Posterior cingulate gyrus (tissue), 11 donors: Measurements from ENCODE around the gene NOL4L.
A peak's percentile ranks its signal among the peaks of the same experiment; 100 is the strongest.

Experiments
- DNase-seq, 10 donors: peaks; one replicate each; pipeline versions ENCODE4 v3.0.0 to v3.0.0-alpha.2; 2020 to 2021; ENCODE audit warnings: mixed read lengths in 3 of 10
- intact Hi-C: fragments of 100-400 bp; cut with DNase I; formaldehyde crosslinking; loops from one replicate; pipeline ENCODE4 v1.15.1; 2023

The NOL4L gene

GRCh38 chr20:32445539-32446273 lies 139.4 kb downstream of the NOL4L start:
- DNase-seq: peak in 2 of 10 donors; percentile 73 to 90
- intact Hi-C loops: no loop called here

GRCh38 chr20:32444474-32445220 lies 140.5 kb downstream of the NOL4L start:
- intact Hi-C loops: no loop called here

DNA sequence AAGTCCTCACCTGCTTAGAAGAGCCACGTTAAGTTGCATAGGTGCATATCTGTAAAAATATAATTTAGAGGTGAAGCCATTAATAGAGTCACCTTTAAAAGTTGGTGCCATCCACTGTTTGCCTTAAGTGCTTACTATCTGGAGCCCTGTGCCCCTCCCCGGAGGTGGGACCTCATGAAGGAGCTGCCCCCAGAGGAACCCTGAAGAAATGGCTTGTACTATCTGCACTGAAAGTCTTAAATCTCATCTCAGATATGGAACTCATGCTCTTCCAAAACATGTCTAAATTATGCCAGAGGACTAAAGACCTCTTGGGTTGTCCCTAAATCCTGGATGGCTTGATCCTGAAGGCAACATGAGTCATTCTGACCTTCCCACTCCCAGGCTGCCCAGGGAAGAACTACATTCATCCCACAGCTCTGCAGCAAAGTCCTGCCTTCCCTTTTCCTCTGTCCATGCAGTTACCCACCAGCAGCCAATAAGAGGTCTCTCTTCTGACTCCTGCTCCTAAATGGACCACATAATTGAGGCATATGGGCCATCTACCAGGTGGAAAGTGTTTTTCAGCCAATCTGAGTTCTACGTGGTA lies 141.7 kb downstream of the NOL4L start:
- peak in 1 of 10 donors; percentile 41 for DNase-seq
- intact Hi-C loops: no loop called here

More at GRCh38 chr20:32444474-32445220, 140.5 kb downstream of the NOL4L start:
- DNase-seq: peak in 1 of 10 donors; percentile 20

GRCh38 chr20:32442630-32443373 lies 142.3 kb downstream of the NOL4L start:
- intact Hi-C loops: no loop called here
- DNase-seq: peak in 1 of 10 donors; percentile 2

GRCh38 chr20:32441638-32442037 lies 143.5 kb downstream of the NOL4L start:
- peak in 1 of 10 donors; percentile 45 for DNase-seq
- intact Hi-C loops: no loop called here

DNA sequence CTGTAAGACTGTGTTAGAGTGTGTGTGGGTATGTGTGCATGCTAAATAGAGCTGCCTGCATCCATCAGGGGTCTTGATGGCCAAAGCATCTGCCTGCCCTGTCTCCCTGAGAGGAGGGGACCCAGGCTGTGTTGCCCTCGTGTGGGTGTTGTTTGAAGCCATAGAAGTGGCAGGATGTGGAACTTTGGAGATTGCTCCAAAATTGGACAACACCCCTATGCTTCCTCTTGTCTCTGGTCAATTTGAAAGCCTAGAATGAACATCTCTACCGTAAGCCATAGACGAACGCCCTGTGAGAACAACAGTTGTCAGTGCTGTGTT lies 144.4 kb downstream of the NOL4L start:
- intact Hi-C loops: no loop called here
- DNase-seq: peak in 1 of 10 donors; percentile 46

DNA sequence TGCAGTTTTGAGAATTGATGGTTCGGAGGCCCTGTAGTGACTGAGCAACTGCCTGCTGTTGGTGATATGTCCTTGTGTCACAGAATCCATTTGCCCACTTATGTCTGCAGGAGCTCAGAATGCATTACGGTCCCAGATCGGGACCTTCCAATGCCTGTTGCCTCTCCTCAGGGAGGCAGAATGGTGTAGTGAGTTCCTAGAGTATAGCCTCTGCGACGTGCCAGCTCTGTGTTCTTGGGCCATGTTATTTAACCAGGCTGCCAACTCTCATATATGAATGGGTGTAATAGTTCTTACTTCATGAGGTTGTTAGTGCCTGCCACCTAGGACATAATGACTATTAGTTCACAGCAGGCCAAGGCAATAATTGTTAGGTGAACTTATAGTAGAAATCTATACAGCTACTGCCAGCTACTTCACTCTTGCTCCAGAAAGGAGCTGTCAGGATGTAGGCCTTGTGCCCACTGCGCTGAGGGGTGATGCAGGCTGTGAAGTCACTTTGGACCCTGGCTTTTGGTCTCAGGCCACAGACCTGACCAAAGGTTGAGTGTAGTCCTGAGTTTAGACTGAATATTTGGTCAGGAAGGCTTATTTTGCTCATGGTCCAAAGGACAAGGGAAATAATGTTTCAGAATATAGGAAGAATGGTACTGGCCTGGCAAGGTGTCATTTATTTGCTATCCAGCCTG lies 144.9 kb downstream of the NOL4L start:
- DNase-seq: peak in 1 of 10 donors; percentile 18

DNA sequence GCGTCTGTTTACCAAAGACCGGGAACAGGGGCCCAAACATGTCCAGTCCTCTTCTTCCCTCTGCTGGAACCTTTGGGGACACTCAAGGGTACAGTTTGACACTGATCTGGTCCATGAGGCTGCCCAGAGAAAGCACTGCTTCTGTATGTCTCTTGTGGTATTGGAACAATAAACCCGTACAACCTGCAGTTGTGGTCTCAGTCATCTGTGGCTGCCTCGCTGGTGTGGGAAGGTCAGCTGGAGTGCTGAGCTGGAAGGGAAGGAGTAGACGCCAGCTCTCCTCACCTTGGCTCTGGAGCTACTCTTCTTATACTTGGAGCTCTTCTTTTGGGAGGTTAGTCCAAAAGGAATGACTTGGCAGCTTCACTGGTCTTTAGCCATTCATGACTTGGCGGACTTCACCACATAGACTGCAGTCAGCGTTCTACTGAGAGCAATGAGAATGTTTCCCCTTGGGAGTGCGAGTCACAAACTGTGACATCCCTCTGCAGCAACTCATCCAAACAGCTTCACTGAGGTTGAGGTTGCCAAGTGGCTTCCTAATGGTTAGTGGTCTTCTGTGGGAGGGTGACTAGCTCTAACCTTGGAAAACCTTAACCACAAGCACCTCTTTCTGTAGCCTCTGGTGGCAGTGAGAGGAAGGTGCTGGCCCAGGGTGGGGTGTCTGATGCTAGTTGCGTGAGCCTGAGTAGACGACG lies 145.9 kb downstream of the NOL4L start:
- intact Hi-C loops: no loop called here
- DNase-seq: peak in 1 of 10 donors; percentile 84

More for the DNA sequence above, 144.9 kb downstream of the NOL4L start:
- intact Hi-C loops: no loop called here

DNA sequence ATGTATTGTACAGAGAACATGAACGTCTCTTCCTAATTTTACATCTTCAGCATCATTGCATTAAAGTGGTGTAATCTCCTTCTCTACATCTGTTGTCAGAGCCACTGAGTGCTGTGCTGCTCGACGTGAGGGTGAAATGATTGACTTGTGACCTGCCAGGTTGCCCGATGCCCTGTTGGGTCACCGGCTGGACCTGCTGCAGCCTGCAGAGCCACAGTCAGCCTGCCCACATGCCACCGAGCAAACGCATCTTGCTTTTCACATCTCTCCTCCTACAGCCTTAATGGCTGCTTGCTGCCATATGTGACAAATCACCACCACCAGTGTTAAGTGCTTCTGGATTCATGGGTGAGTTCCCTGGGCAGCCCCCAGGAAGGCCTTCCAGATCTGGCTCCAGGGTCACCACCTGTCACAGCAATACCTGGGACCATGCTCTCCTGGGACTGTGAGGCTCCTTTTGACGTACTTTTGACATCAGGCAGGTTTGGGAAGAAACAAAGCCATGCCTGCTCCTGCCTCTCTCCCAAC lies 146.7 kb downstream of the NOL4L start:
- intact Hi-C loops: no loop called here
- peak in 1 of 10 donors; percentile 57 for DNase-seq

GRCh38 chr20:32437391-32438074 lies 147.6 kb downstream of the NOL4L start:
- DNase-seq: peak in 1 of 10 donors; percentile 7
- intact Hi-C loops: no loop called here

DNA sequence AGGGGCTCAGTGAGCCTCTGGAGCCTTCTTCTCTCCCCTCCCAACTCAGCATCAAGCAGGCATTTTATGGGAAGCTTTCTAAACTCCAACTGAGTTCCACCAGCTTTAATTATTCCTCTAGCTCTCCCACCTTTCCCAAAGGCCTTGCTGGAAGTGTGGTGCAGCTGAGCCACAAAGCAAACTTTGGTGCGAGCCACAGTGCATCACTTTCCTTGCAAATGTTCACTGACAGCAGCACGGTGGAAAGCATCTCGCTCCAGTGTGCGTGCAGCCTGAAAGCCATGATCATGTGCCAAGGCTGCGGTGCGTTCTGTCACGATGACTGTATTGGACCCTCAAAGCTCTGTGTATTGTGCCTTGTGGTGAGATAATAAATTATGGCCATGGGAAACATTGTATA lies 148.2 kb downstream of the NOL4L start:
- intact Hi-C loops: no loop called here
- no peak for DNase-seq

- DNase-seq: no peak
- intact Hi-C loops: no loop called here
Measured at GRCh38 chr20:32436142-32436861, 148.8 kb downstream of the NOL4L start.

GRCh38 chr20:32435449-32436107 lies 149.6 kb downstream of the NOL4L start:
- intact Hi-C loops: no loop called here
- no peak for DNase-seq

GRCh38 chr20:32434434-32434833 lies 150.7 kb downstream of the NOL4L start:
- DNase-seq: peak in 1 of 10 donors; percentile 61
- intact Hi-C loops: no loop called here

- intact Hi-C loops: no loop called here
- no peak for DNase-seq
Measured at GRCh38 chr20:32433311-32434021, 151.7 kb downstream of the NOL4L start.

DNA sequence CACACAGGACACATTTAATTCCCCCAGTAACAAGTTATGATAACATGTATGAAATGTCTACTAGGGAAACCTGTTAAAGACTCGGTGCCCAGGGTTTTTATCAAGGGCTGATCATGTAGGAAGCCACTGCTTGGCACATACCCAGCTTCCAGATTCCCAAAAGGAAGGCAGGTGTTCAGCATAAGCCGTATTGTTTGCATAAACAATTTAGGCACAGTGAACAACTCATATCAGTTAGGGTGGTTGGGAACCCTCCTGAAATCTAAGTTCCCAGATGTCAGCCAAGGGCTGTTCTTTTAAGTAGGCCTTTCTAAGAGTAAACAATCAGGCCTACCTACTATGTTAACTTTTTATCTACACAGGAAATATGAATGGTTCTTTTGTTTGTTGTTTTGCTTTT lies 152.9 kb downstream of the NOL4L start:
- intact Hi-C loops: no loop called here
- no peak for DNase-seq

- intact Hi-C loops: no loop called here
- no peak for DNase-seq
Measured at GRCh38 chr20:32431457-32431856, 153.7 kb downstream of the NOL4L start.
